Neural cell (in vitro differentiated cells): Measurements from ENCODE around the gene FOXC2. TPM values are rescaled to one million over a fixed set of nuclear protein-coding genes. Genes with fewer than 3 reads are reported as not detected.

ENCODE experiments used
- H2AFZ ChIP-seq: fragments of 200-600, 300-800 bp; sonication (generic), shearing (Covaris generic); 2 replicates; pipeline ENCODE4 v1.6.0; 2014; ENCODE audit warnings: low read depth, mild to moderate bottlenecking, antibody characterized with exemption, low read length, moderate library complexity
- H3F3A ChIP-seq: fragments of 200-600 bp; shearing (Covaris generic); 2 replicates; pipeline ENCODE4 v1.6.1; 2016; ENCODE audit warnings: mild to moderate bottlenecking, moderate library complexity, mixed read lengths, antibody characterized with exemption, low read length; ENCODE audit not compliant: insufficient read depth, poor library complexity, severe bottlenecking
- H3K27ac ChIP-seq: fragments of 200-600, 300-800 bp; sonication (generic), shearing (Covaris generic); 2 replicates; pipeline ENCODE4 v1.5.1; 2014; ENCODE audit warnings: mild to moderate bottlenecking, low read length, moderate library complexity
- H3K27me3 ChIP-seq: fragments of 300-800, 200-600 bp; sonication (generic), shearing (Covaris generic); 2 replicates; pipeline ENCODE4 v1.6.0; 2014; ENCODE audit warnings: mild to moderate bottlenecking, low read depth, low read length, moderate library complexity; ENCODE audit not compliant: insufficient read depth
- H3K36me3 ChIP-seq: fragments of 300-800, 200-600 bp; sonication (generic), shearing (Covaris generic); 2 replicates; pipeline ENCODE4 v1.5.1; 2014; ENCODE audit warnings: mild to moderate bottlenecking, antibody characterized with exemption, low read length, moderate library complexity; ENCODE audit not compliant: insufficient read depth
- H3K4me2 ChIP-seq: fragments of 300-800, 200-600 bp; sonication (generic), shearing (Covaris generic); 2 replicates; pipeline ENCODE4 v1.6.0; 2014; ENCODE audit warnings: mild to moderate bottlenecking, low read length
- H3K4me3 ChIP-seq: fragments of 300-800, 200-600 bp; sonication (generic), shearing (Covaris generic); 2 replicates; pipeline ENCODE4 v1.5.1; 2014; ENCODE audit warnings: mild to moderate bottlenecking, low read length, moderate library complexity
- H3K79me2 ChIP-seq: fragments of 200-600 bp; shearing (Covaris generic); replicated peaks from 2 replicates; pipeline ENCODE4 v1.6.0; 2014; ENCODE audit warnings: mild to moderate bottlenecking, low read length, moderate library complexity; ENCODE audit not compliant: insufficient read depth
- H3K9ac ChIP-seq: fragments of 300-800, 200-600 bp; sonication (generic), shearing (Covaris generic); 2 replicates; pipeline ENCODE4 v1.6.1; 2016; ENCODE audit warnings: mild to moderate bottlenecking, low read length, mixed read lengths
- H3K9me2 ChIP-seq: fragments of 200-600 bp; shearing (Covaris generic); 2 replicates; pipeline ENCODE4 v1.6.1; 2016; ENCODE audit warnings: mild to moderate bottlenecking, low read length, mixed read lengths; ENCODE audit not compliant: insufficient read depth
- H3K9me3 ChIP-seq: fragments of 200-600, 300-800 bp; sonication (generic), shearing (Covaris generic); 2 replicates; pipeline ENCODE4 v1.6.1; 2016; ENCODE audit warnings: mild to moderate bottlenecking, mixed run types, low read length, moderate library complexity, mixed read lengths
- H4K20me1 ChIP-seq: fragments of 200-600 bp; shearing (Covaris generic); 2 replicates; pipeline ENCODE4 v1.6.1; 2016; ENCODE audit warnings: mild to moderate bottlenecking, mixed run types; ENCODE audit not compliant: insufficient read depth
- EP300 ChIP-seq: fragments of 450-650 bp; conservative IDR thresholded peaks from 2 replicates; pipeline ENCODE4 v1.6.1; 2014; ENCODE audit warnings: antibody characterized with exemption, mild to moderate bottlenecking, moderate library complexity; ENCODE audit not compliant: poor library complexity, severe bottlenecking
- EZH2 ChIP-seq: fragments of 200-600, 300-800 bp; shearing (Covaris generic), sonication (generic); IDR thresholded peaks from 2 replicates; pipeline ENCODE4 v1.6.1; 2014; ENCODE audit warnings: antibody characterized with exemption, low read length, borderline replicate concordance, mild to moderate bottlenecking; ENCODE audit not compliant: insufficient read depth, poor library complexity, severe bottlenecking
- MXI1 ChIP-seq: fragments of 450-650 bp; conservative IDR thresholded peaks from 2 replicates; pipeline ENCODE4 v1.6.1; 2014; ENCODE audit warnings: antibody characterized with exemption, mild to moderate bottlenecking; ENCODE audit not compliant: poor library complexity, severe bottlenecking
- POLR2AphosphoS5 ChIP-seq: IDR thresholded peaks from 2 replicates; pipeline ENCODE4 v1.6.1; 2012
- RAD21 ChIP-seq: fragments of 450-650 bp; conservative IDR thresholded peaks from 2 replicates; pipeline ENCODE4 v1.6.1; 2014; ENCODE audit warnings: antibody characterized with exemption, mild to moderate bottlenecking, moderate library complexity
- SMC3 ChIP-seq: fragments of 450-650 bp; conservative IDR thresholded peaks from 2 replicates; pipeline ENCODE4 v1.6.1; 2014; ENCODE audit warnings: antibody characterized with exemption, mild to moderate bottlenecking, moderate library complexity; ENCODE audit not compliant: poor library complexity
- TAF1 ChIP-seq: IDR thresholded peaks from 2 replicates; pipeline ENCODE4 v1.6.1; 2012; ENCODE audit warnings: low read depth
- polyA plus RNA-seq: library from polyadenylated mRNA; depleted of rRNA; stranded (reverse); fragments of >200 nt; gene quantifications from 2 replicates; pipeline ENCODE4 v1.2.3, GENCODE V29; 2014
- TF ChIP-seq, protein P1 (sequence below): fragments of 450-650 bp; IDR thresholded peaks from 2 replicates; pipeline ENCODE4 v1.5.1; 2014; ENCODE audit warnings: antibody characterized with exemption, mild to moderate bottlenecking, moderate library complexity; ENCODE audit not compliant: poor library complexity, severe bottlenecking
- TF ChIP-seq, protein P2 (sequence below): IDR thresholded peaks from 2 replicates; pipeline ENCODE4 v1.6.1; 2012; ENCODE audit warnings: borderline replicate concordance

FOXC2 gene
- polyA plus RNA-seq, 1 donor from 2014 or later = not detected

DNA sequence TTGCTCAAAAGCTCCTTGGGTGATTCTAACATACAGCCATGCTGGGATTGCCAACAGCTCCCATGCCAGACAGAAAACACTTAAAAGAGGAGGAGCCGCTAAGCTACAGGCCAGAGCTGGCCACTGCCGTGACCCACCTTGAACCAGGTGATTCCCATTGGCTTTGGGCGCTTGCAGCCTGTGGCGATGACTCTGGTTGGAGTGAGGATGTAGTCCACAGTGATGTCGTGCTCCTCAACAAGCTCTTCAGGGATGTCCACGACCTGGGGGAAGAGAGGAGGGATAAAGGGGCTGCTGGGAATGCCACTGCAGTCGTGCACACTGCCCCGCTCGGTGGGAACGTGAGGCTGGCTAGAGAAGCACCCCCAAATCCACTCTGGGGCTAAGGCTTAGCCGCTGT, 25.1 kb upstream of the FOXC2 start:
- Histone ChIP-seq H3F3A (no peaks in the 10 kb centered on the region), H3K9me3 (no peaks in the 10 kb centered on the region), H3K4me3 (no peak overlapping the region), H4K20me1 (no peaks in the 10 kb centered on the region), H3K4me2 (no peak overlapping the region), H3K27ac (peak overlapping the region; percentile 69), H2AFZ (no peak overlapping the region), H3K27me3 (no peaks in the 10 kb centered on the region), H3K9me2 (no peaks in the 10 kb centered on the region), H3K36me3 (no peaks in the 10 kb centered on the region), H3K79me2 (no peaks in the 10 kb centered on the region), H3K9ac (no peak overlapping the region)
- TF ChIP-seq, protein P1, sequence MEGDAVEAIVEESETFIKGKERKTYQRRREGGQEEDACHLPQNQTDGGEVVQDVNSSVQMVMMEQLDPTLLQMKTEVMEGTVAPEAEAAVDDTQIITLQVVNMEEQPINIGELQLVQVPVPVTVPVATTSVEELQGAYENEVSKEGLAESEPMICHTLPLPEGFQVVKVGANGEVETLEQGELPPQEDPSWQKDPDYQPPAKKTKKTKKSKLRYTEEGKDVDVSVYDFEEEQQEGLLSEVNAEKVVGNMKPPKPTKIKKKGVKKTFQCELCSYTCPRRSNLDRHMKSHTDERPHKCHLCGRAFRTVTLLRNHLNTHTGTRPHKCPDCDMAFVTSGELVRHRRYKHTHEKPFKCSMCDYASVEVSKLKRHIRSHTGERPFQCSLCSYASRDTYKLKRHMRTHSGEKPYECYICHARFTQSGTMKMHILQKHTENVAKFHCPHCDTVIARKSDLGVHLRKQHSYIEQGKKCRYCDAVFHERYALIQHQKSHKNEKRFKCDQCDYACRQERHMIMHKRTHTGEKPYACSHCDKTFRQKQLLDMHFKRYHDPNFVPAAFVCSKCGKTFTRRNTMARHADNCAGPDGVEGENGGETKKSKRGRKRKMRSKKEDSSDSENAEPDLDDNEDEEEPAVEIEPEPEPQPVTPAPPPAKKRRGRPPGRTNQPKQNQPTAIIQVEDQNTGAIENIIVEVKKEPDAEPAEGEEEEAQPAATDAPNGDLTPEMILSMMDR = no peak
- TF ChIP-seq EP300 (no peak), TAF1 (no peak), RAD21 (no peak), EZH2 (no peak), SMC3 (no peak), POLR2AphosphoS5 (no peak), MXI1 (no peak)
- TF ChIP-seq, protein P2, sequence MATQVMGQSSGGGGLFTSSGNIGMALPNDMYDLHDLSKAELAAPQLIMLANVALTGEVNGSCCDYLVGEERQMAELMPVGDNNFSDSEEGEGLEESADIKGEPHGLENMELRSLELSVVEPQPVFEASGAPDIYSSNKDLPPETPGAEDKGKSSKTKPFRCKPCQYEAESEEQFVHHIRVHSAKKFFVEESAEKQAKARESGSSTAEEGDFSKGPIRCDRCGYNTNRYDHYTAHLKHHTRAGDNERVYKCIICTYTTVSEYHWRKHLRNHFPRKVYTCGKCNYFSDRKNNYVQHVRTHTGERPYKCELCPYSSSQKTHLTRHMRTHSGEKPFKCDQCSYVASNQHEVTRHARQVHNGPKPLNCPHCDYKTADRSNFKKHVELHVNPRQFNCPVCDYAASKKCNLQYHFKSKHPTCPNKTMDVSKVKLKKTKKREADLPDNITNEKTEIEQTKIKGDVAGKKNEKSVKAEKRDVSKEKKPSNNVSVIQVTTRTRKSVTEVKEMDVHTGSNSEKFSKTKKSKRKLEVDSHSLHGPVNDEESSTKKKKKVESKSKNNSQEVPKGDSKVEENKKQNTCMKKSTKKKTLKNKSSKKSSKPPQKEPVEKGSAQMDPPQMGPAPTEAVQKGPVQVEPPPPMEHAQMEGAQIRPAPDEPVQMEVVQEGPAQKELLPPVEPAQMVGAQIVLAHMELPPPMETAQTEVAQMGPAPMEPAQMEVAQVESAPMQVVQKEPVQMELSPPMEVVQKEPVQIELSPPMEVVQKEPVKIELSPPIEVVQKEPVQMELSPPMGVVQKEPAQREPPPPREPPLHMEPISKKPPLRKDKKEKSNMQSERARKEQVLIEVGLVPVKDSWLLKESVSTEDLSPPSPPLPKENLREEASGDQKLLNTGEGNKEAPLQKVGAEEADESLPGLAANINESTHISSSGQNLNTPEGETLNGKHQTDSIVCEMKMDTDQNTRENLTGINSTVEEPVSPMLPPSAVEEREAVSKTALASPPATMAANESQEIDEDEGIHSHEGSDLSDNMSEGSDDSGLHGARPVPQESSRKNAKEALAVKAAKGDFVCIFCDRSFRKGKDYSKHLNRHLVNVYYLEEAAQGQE = no peak

DNA sequence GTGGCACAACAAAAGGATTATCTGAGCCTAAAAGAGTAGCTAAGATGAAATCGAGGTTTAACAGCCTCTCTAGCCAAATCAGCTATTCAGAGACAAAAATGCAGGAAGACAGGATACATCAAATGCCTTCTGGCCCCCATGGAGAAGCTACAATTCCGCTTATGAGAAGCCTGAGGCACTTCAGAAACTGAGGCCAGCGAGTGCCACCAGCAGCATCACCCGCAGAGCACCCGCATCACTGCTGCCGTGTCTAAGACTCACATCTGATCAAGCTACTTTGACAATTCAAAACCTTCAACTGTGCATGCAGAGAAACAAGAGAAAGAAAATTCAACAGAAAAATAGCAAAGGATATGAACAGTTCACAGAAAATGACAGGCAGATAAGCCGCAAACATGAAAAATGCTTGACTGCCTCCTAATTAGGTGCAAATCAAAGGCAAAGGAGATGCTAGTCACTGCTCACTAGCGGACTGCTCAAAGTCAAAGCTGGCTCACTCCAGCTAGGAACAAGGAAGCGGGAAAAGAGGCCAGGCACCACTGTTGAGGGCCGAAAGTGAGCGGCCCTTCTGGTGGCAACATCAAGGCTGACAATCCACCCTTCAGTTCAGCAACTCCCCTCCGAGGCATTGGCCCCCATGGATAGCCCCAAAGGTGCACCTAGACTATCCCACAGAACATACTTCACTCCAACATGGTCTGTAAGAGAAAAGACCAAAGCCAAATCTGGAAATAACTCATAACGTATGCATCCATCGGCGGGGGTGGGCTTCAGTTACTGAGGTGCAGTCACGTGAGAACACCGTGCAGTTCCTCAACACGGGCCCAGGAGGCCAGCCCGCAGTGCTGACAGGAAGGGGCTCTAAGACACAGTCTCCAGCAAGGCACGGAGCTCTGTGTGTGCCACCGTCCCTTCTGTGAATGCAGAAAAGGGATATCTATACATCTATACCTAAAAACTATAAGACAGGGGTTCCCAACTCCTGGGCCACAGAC, 23.6 kb upstream of the FOXC2 start:
- peak overlapping the region; percentile 21 for H3K4me3 ChIP-seq
- H3K36me3 ChIP-seq = no peaks in the 10 kb centered on the region
- no peak overlapping the region for H3K4me2 ChIP-seq
- peak; percentile 71 for TF ChIP-seq EP300
- TF ChIP-seq EZH2 = no peak
- TF ChIP-seq SMC3 = no peak
- TF ChIP-seq, protein P1 = no peak
- TF ChIP-seq MXI1 = no peak
- peak; percentile 58 for TF ChIP-seq POLR2AphosphoS5
- H3K9ac ChIP-seq = peak overlapping the region; percentile 37
- H2AFZ ChIP-seq = no peak overlapping the region
- no peaks in the 10 kb centered on the region for H3K9me3 ChIP-seq
- no peaks in the 10 kb centered on the region for H3F3A ChIP-seq
- no peaks in the 10 kb centered on the region for H3K79me2 ChIP-seq
- peak overlapping the region; percentile 69 for H3K27ac ChIP-seq
- no peaks in the 10 kb centered on the region for H4K20me1 ChIP-seq
- no peaks in the 10 kb centered on the region for H3K27me3 ChIP-seq
- H3K9me2 ChIP-seq = no peaks in the 10 kb centered on the region
